ENCODE data around the gene HLA-DOB. TPM values are rescaled to one million over a fixed set of nuclear protein-coding genes. Genes with fewer than 3 reads are reported as not detected.
"Not testable (repeated sequence)": the region's sequence is repeated elsewhere in the genome, so short reads cannot be mapped to it uniquely, and the experiment has no call there.

The HLA-DOB gene
- total RNA-seq, 2 experiments from 2014 or later: 2.4 to 2.9 TPM

DNA sequence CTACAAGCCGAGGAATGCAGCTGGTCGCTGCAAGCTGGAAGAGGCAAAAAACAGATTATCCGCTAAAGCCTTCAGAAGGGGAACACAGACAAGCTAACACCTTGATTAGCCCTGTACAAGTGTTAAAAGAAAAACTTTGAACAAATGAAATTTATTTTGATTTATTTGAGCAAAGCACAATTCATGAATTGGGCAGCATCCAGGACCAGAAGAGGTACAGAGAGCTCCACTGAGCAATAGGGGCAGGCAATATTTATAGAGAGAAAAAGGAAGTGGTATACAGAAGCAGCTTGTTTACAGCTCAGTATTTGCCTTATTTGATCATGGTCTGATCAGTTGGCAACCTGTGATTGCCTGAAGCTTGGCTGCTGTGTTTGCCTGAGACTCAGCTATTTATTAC is 17.6 kb downstream of the HLA-DOB start:
- Mint-ChIP-seq H3K27me3 (peaks cover 57% of the 10 kb centered on the region), H3K27ac (no peak overlapping the region), H3K36me3 (ENCODE audit: low read depth) (peaks cover 4% of the 10 kb centered on the region), H3K9me3 (peaks cover 7% of the 10 kb centered on the region), H3K4me3 (no peak overlapping the region), H3K4me1 (peaks cover 22% of the 10 kb centered on the region)
- DNase-seq: no peak
- ChIA-PET POLR2A (interaction anchor here (1.4 kb wide), 1 partner anchor 69 kb away, joined by 4 read pairs; no protein-coding TSS in a partner anchor), CTCF (interaction anchor here (0.6 to 1.1 kb wide), 3 partner anchors 23 to 182 kb away, joined by 3 read pairs; no protein-coding TSS in a partner anchor)

DNA sequence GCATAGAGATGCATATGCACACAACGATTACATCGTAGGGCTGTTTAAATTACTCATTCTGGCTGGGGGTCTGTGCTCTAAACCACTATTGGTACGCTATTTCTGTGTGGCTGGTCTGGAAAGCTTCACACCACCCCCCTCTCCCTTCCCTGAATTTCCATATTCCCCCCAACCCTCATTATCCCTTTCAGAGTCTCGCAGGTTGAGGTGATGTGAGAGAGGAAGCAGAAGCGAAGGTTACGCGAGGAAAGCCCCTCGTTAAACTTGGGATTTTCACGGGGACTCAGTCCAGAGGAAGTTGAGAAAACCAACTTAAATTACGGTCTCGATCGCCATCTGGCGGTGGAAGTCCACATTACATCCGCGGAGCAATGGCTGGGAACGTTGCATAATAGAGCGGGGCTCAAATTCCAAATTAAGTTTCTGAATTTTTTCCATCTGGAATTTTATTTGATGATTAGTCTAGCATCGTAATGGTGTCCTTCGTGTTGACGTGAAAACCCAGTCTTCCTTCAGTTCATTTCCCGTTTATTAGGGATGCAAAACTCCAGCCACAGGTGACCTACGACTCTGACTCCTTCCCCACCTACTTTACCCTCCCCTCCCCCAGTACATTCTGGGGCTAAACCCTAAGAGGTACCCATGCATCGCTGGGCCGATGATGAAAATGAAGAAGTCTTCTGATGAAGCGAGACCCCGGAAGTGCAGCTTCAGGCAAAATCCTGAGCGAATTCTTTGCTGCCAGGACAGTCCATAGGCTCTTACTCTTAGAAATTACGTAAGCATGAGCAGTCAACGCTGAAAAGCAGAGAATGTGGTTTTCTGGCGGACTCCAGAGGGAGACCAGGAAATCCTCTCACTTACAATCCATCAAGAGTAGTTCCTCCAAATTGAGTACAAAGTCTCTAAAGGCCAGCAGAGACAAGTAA is 19.7 kb downstream of the HLA-DOB start:
- ChIA-PET CTCF (interaction anchor here (0.5 to 1.7 kb wide), 6 partner anchors 11 to 1975 kb away, joined by 3 to 4 read pairs (median 3); no protein-coding TSS in a partner anchor), POLR2A (no interaction called here)
- peaks cover 49% of the 10 kb centered on the region for H3K27me3 Mint-ChIP-seq
- peaks cover 7% of the 10 kb centered on the region for H3K9me3 Mint-ChIP-seq
- peaks cover 28% of the 10 kb centered on the region for H3K4me1 Mint-ChIP-seq
- peak; percentile 79 for DNase-seq
- peaks cover 4% of the 10 kb centered on the region for H3K36me3 Mint-ChIP-seq (ENCODE audit: low read depth)
- H3K4me3 Mint-ChIP-seq: peak overlapping the region; percentile 42
- H3K27ac Mint-ChIP-seq: peak overlapping the region; percentile 44

DNA sequence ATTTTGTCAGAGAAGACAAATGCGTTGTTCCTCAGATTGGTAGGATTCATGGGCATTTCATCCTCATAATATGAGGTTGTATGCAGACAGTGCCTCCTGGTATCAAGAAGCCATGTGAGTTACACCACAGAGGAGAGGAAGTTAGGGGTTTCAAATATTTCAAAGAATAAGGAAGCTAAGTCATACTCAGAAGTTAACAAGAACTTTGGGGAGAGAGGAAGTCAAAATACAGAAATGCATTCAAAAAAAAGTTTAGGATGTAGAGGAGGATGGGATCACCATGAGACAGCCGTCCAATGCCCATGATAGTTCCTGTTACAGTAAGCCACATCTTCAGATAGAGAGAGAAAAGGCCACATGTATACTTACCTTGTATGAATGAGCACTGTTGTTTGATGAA is 22.3 kb downstream of the HLA-DOB start:
- no peak overlapping the region for H3K4me3 Mint-ChIP-seq
- peaks cover 28% of the 10 kb centered on the region for H3K4me1 Mint-ChIP-seq
- peaks cover 4% of the 10 kb centered on the region for H3K36me3 Mint-ChIP-seq (ENCODE audit: low read depth)
- POLR2A ChIA-PET: no interaction called here
- CTCF ChIA-PET: interaction anchor here (0.6 to 1.7 kb wide), 5 partner anchors 8 to 876 kb away, joined by 3 to 5 read pairs (median 4); no protein-coding TSS in a partner anchor
- H3K27ac Mint-ChIP-seq: no peak overlapping the region
- H3K27me3 Mint-ChIP-seq: peaks cover 48% of the 10 kb centered on the region
- no peak for DNase-seq
- peaks cover 7% of the 10 kb centered on the region for H3K9me3 Mint-ChIP-seq

DNA sequence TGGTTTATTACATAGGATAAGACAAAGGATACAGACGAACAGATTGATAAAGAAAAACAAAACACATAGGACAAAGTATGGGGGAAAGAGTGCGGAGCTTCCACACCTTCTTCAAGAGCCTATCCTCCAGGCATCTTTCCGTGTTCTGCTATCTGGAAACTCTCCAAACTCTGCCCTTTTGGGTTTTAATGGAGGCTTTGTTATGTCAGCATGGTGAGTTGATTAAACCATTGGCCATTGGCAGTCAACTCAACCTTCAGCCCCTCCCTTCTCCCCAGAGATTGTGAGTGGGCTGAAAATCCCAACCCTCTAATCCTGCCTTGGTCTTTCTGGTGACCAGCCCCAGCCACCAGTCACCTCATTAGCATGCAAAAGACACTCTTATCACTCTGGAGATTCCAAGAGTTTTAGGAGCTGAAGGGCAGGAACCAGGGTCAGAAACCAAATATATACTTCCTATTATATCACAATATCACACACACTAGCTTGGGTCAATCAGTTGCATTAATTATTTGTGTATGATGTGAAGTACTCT is 23.8 kb downstream of the HLA-DOB start:
- no peak for DNase-seq
- no peaks in the 10 kb centered on the region for H3K9me3 Mint-ChIP-seq
- H3K4me1 Mint-ChIP-seq: peaks cover 28% of the 10 kb centered on the region
- H3K27ac Mint-ChIP-seq: no peak overlapping the region
- no peaks in the 10 kb centered on the region for H3K36me3 Mint-ChIP-seq (ENCODE audit: low read depth)
- peaks cover 49% of the 10 kb centered on the region for H3K27me3 Mint-ChIP-seq
- ChIA-PET CTCF (interaction anchor here (0.5 to 0.9 kb wide), 2 partner anchors 345 to 379 kb away, joined by 3 to 6 read pairs; no protein-coding TSS in a partner anchor), POLR2A (no interaction called here)
- H3K4me3 Mint-ChIP-seq: no peak overlapping the region

DNA sequence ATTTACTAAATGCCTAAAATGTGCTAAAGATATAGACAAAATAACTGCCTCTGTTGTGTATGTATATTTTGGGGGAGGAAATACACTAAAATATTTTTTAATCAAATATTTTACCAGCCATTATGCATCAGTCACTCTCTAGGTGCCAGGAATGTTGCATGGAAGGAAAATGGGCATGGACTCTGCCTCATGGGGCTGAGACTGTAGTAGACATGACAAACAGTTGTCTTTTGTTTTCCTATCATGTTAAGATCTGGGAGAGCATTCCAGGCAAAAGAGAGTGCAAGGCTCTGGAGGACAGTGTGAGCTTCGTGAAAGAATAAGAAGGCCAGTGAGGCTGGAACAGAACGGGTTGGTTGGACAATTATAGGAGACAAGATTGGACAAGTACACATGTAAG is 26.5 kb downstream of the HLA-DOB start:
- Mint-ChIP-seq H3K9me3 (no peaks in the 10 kb centered on the region), H3K27ac (no peak overlapping the region), H3K27me3 (peaks cover 67% of the 10 kb centered on the region), H3K4me1 (peaks cover 17% of the 10 kb centered on the region), H3K36me3 (ENCODE audit: low read depth) (no peaks in the 10 kb centered on the region), H3K4me3 (no peak overlapping the region)
- CTCF ChIA-PET: no interaction called here
- DNase-seq: no peak
- POLR2A ChIA-PET: no interaction called here

DNA sequence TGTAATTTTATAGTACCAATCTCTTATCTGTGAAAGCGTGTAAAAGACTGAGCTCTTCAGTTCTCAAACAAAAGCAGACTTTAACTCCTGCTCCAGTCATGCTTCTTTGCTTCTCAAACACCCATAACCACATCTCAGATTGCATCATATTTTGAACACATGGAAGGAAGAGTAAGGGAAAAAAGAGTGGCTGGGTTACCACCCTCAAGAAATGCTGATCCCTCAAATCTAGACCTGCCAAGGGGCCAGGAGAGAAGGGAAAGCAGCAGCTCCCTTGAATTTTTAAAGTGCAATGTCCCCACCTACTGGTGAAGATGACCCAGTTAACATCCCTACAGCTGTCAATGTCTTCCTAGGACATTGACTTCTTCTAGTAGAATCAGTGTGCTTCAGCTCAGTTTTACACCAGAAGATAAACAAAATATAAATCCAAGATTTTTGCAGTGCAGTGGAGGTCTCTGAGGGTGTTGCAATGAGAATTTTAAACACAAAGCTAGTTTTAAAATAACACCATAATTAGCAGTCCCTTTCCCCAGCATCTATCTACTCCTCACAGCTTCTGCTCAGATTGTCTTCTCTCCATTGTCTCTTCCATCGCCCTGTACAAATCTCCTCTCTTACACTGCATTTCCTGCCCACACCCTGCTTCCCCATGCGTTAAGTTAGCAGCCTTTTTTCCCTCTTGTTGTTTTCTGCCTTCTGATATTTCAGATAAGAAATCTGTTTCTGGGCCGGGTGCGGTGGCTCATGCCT is 30.8 kb downstream of the HLA-DOB start:
- peak; percentile 53 for DNase-seq
- H3K9me3 Mint-ChIP-seq: no peaks in the 10 kb centered on the region
- no peaks in the 10 kb centered on the region for H3K4me1 Mint-ChIP-seq
- H3K27ac Mint-ChIP-seq: no peak overlapping the region
- no peak overlapping the region for H3K4me3 Mint-ChIP-seq
- POLR2A ChIA-PET: no interaction called here
- CTCF ChIA-PET: interaction anchor here (0.5 to 1.4 kb wide), 14 partner anchors 9 to 469 kb away, joined by 3 to 5 read pairs (median 3); no protein-coding TSS in a partner anchor
- H3K36me3 Mint-ChIP-seq (ENCODE audit: low read depth): no peaks in the 10 kb centered on the region
- peaks cover 49% of the 10 kb centered on the region for H3K27me3 Mint-ChIP-seq

DNA sequence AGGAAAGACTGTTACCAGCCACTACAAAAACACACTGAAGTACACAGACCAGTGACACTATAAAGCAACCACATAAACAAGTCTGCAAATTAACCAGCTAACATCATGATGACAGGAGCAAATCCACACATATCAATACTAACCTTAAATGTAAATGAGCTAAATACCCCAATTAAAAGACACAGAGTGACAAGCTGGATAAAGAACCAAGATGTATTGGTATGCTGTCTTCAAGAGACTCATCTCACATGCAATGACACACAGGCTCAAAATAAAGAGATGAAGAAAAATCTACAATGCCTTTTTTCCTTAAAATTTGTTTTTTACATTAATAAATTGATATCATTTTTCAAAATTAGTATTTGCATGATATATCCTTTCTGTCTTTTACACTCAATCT is 33.9 kb downstream of the HLA-DOB start:
- ChIA-PET POLR2A (interaction anchor here (0.7 kb wide), 1 partner anchor 85 kb away, joined by 3 read pairs; no protein-coding TSS in a partner anchor), CTCF (interaction anchor here (1.1 kb wide), 1 partner anchor 12 kb away, joined by 4 read pairs; no protein-coding TSS in a partner anchor)
- H3K4me1 Mint-ChIP-seq; H3K36me3 Mint-ChIP-seq (ENCODE audit: low read depth); H3K9me3 Mint-ChIP-seq; H3K27ac Mint-ChIP-seq; DNase-seq; H3K4me3 Mint-ChIP-seq: not testable (repeated sequence)
- peaks cover 45% of the 10 kb centered on the region for H3K27me3 Mint-ChIP-seq

DNA sequence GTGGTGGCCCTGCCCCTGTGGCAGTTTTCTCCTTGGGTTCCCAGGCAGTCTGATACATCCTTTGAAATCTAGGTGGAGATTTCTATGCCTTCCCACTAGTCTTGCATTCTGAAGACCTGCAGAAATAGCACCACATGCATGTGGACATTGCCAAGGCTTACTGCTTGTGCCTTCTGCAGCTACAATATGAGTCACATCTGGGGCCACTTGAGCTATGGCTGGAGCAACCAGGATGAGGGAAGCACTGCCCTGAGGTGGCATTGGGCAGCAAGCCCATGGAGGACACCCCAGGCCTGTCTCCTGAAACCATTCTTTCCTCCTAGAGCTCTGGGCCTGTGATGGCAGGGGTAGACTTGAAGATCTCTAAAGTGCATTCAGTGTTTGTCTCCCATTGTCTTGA is 37.8 kb downstream of the HLA-DOB start:
- ChIA-PET CTCF (no interaction called here), POLR2A (no interaction called here)
- Mint-ChIP-seq H3K4me3 (no peak overlapping the region), H3K36me3 (ENCODE audit: low read depth) (no peaks in the 10 kb centered on the region), H3K27me3 (peaks cover 39% of the 10 kb centered on the region), H3K9me3 (no peaks in the 10 kb centered on the region), H3K27ac (no peak overlapping the region), H3K4me1 (no peaks in the 10 kb centered on the region)
- no peak for DNase-seq

DNA sequence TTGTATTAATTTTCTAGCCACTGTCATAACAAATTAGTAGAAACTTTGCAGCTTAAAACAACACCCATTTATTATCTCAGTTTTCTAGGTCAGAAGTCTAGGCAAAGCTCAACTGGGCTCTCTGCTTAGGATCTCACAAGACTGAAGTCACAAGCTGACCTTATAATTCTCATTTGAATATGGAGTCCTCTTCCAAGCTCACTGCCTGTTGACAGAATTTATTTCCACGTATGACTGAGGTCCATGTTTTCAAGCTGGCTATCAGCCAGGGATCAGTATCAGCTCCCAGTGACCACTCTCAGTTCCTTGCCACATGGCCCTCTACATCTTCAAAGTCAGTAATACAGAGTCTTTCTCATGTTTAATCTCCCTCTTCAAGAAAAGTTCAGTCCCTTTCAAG is 41.7 kb downstream of the HLA-DOB start:
- Mint-ChIP-seq H3K4me3 (no peak overlapping the region), H3K36me3 (ENCODE audit: low read depth) (no peaks in the 10 kb centered on the region), H3K4me1 (peaks cover 2% of the 10 kb centered on the region), H3K27me3 (peaks cover 48% of the 10 kb centered on the region), H3K9me3 (no peaks in the 10 kb centered on the region), H3K27ac (no peak overlapping the region)
- ChIA-PET POLR2A (no interaction called here), CTCF (no interaction called here)
- DNase-seq: no peak

DNA sequence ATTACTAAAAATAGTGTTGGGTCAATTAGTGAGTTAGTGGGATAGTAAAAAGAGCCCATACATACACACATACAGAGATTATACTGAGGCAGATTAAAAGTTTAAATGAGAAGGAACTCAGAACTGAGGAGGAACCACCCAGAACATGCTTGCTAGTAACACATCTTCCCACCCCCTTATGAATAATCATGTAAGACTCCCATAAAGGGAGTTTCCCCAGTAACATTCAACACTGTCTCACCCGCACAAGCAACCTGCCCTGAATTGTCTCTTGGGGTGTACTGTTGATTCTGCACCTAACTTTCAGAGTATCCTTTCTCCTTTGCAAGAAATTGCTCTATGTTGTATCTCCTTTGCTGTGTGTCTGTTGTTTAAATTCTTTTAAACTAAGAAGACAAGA is 42.4 kb downstream of the HLA-DOB start:
- no peak for DNase-seq
- Mint-ChIP-seq H3K4me3 (no peak overlapping the region), H3K4me1 (peaks cover 2% of the 10 kb centered on the region), H3K27ac (no peak overlapping the region), H3K27me3 (peaks cover 48% of the 10 kb centered on the region), H3K36me3 (ENCODE audit: low read depth) (no peaks in the 10 kb centered on the region), H3K9me3 (no peaks in the 10 kb centered on the region)
- ChIA-PET CTCF (no interaction called here), POLR2A (no interaction called here)

DNA sequence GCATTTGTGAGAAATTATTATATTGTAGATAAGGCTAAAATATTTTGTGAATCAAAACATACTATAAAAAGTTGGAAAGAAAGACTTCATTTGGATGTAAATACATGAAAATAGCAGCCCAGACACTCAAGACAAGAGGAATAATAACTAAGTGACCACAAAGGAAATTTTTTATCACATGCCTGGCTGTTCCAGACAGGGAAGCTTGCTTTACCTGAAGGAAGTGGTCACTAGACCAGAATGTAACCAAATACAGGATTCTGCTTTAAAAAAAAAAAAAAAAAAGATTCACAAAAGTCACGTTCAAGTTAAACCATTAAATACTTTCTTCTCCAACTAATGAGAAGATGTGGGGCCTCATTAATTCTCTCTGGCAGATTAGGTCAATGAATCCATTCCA is 44.1 kb downstream of the HLA-DOB start:
- H3K27me3 Mint-ChIP-seq: peaks cover 63% of the 10 kb centered on the region
- peaks cover 2% of the 10 kb centered on the region for H3K4me1 Mint-ChIP-seq
- ChIA-PET POLR2A (no interaction called here), CTCF (no interaction called here)
- DNase-seq: no peak
- no peak overlapping the region for H3K4me3 Mint-ChIP-seq
- H3K36me3 Mint-ChIP-seq (ENCODE audit: low read depth): no peaks in the 10 kb centered on the region
- no peaks in the 10 kb centered on the region for H3K9me3 Mint-ChIP-seq
- H3K27ac Mint-ChIP-seq: no peak overlapping the region

DNA sequence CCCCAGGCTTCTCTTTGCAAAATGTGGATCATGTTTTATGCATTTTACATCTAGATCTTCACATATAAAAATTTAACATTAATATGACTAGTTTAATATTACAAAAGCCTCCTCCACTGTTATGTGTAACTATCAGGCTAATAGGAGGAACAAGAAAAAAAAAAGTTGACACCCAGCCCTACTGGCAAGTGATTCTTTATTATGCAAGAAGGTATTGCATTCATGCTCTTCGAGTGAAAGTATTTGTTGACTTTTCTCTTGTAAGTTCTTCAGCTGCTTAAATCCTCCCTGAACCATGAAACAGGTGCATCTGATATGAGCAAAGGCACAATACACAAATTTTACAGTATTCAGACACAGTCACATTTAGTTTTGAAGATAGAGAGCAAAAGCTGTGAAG is 52.8 kb downstream of the HLA-DOB start:
- H3K36me3 Mint-ChIP-seq (ENCODE audit: low read depth): no peaks in the 10 kb centered on the region
- CTCF ChIA-PET: no interaction called here
- H3K27ac Mint-ChIP-seq: no peak overlapping the region
- H3K4me1 Mint-ChIP-seq: peaks cover 2% of the 10 kb centered on the region
- no peak overlapping the region for H3K4me3 Mint-ChIP-seq
- POLR2A ChIA-PET: no interaction called here
- no peak for DNase-seq
- H3K27me3 Mint-ChIP-seq: peaks cover 56% of the 10 kb centered on the region
- H3K9me3 Mint-ChIP-seq: no peaks in the 10 kb centered on the region

DNA sequence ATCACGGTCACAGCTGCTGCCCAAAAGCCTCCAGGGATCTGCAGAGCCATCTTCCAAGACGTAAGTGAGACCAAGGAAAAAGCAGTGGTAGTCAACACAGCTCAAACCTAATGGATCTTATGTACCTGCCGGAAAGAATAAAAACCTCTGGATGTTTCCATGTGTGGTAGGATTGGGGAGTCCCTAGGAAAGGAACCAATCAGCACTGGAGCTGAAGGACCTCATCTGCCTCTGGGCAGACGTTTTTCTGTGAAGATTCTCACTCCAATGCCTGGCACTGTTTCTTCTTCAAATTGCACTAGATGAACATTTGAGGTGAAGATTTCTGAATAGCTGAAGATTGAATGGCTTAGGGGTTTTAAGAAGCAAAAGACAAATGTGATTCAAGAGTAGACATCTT is 53.4 kb downstream of the HLA-DOB start, which contains the start of gene HLA-DQB2:
Gene HLA-DQB2 (minus strand): TSS at position 112 of the 400 bp plus-strand sequence. CDS start 62 bp downstream, at position 50.
- H3K36me3 Mint-ChIP-seq (ENCODE audit: low read depth): no peaks in the 10 kb centered on the region
- no peak within 1 kb of the TSS for H3K4me3 Mint-ChIP-seq
- H3K27ac Mint-ChIP-seq: no peak within 1 kb of the TSS
- no peaks in the 10 kb centered on the region for H3K9me3 Mint-ChIP-seq
- DNase-seq: no peak
- H3K4me1 Mint-ChIP-seq: peaks cover 2% of the 10 kb centered on the region
- peaks cover 50% of the 10 kb centered on the region for H3K27me3 Mint-ChIP-seq
- POLR2A ChIA-PET: no interaction called here
- CTCF ChIA-PET: no interaction called here
